Neutrophil (primary cell): ENCODE data around the gene CNR2.
A peak's percentile ranks its signal among the peaks of the same experiment; 100 is the strongest.

Source experiments
- H3K27ac ChIP-seq: fragments of 200-600 bp; sonication (generic); 2 replicates; pipeline ENCODE4 v1.5.1; 2016; ENCODE audit warnings: mild to moderate bottlenecking, moderate library complexity
- H3K27me3 ChIP-seq: fragments of 200-600 bp; sonication (generic); 2 replicates; pipeline ENCODE4 v1.6.0; 2016; ENCODE audit warnings: mild to moderate bottlenecking
- H3K36me3 ChIP-seq: fragments of 200-600 bp; sonication (generic); 2 replicates; pipeline ENCODE4 v1.5.1; 2017
- H3K4me1 ChIP-seq, 2 experiments: fragments of 200-600 bp in 1 of 2; sonication (generic) in 1 of 2; 1 replicate in 1 of 2; 2 replicates in 1 of 2; pipeline versions ENCODE4 v1.5.1 to v1.6.1; 2013 to 2016; ENCODE audit warnings: low read depth in 1 of 2, low read length in 1 of 2, mild to moderate bottlenecking in 1 of 2, moderate library complexity in 1 of 2; ENCODE audit not compliant: control insufficient read depth in 1 of 2, insufficient read depth in 1 of 2
- H3K4me3 ChIP-seq, 2 experiments: fragments of 200-600 bp in 1 of 2; sonication (generic) in 1 of 2; 1 replicate in 1 of 2; 2 replicates in 1 of 2; pipeline ENCODE4 v1.5.1; 2013 to 2016; ENCODE audit warnings: low read depth in 1 of 2, low read length in 1 of 2, mild to moderate bottlenecking in 1 of 2, moderate library complexity in 1 of 2
- H3K9me3 ChIP-seq: fragments of 200-600 bp; sonication (generic); 2 replicates; pipeline ENCODE4 v1.5.1; 2016
- CTCF ChIP-seq: fragments of 200-600 bp; sonication (generic); IDR thresholded peaks from 2 replicates; pipeline ENCODE4 v1.5.1; 2016; ENCODE audit warnings: antibody characterized with exemption

CNR2 gene

GRCh38 chr1:23899070-23899469, 14.1 kb downstream of the CNR2 start:
- Histone ChIP-seq H3K9me3 (no peaks in the 10 kb centered on the region), H3K4me1 (peaks cover 36 to 40% of the 10 kb centered on the region in 2 experiments), H3K36me3 (no peaks in the 10 kb centered on the region), H3K27me3 (peaks cover 39% of the 10 kb centered on the region), H3K4me3 (no peak overlapping the region), H3K27ac (no peak overlapping the region)
- no peak for TF ChIP-seq CTCF

GRCh38 chr1:23897083-23897482, 16.1 kb downstream of the CNR2 start:
- peaks cover 35 to 36% of the 10 kb centered on the region in 2 experiments for H3K4me1 ChIP-seq
- H3K27me3 ChIP-seq = peaks cover 19% of the 10 kb centered on the region
- no peaks in the 10 kb centered on the region for H3K9me3 ChIP-seq
- peak overlapping the region; percentile 74 for H3K27ac ChIP-seq
- peak overlapping the region in 1 of 2 experiments; percentile 6 for H3K4me3 ChIP-seq
- H3K36me3 ChIP-seq = no peaks in the 10 kb centered on the region
- no peak for TF ChIP-seq CTCF

- Histone ChIP-seq H3K27me3 (peaks cover 13% of the 10 kb centered on the region), H3K4me1 (peaks cover 35 to 36% of the 10 kb centered on the region in 2 experiments), H3K27ac (peak overlapping the region; percentile 74), H3K4me3 (no peak overlapping the region), H3K9me3 (no peaks in the 10 kb centered on the region), H3K36me3 (no peaks in the 10 kb centered on the region)
- no peak for TF ChIP-seq CTCF
These were observed 16.7 kb downstream of the CNR2 start for GRCh38 chr1:23896491-23896890.

GRCh38 chr1:23895993-23896392, 17.2 kb downstream of the CNR2 start:
- peak overlapping the region; percentile 74 for H3K27ac ChIP-seq
- H3K4me1 ChIP-seq = peaks cover 35 to 36% of the 10 kb centered on the region in 2 experiments
- H3K4me3 ChIP-seq = no peak overlapping the region
- no peak for TF ChIP-seq CTCF
- no peaks in the 10 kb centered on the region for H3K9me3 ChIP-seq
- H3K27me3 ChIP-seq = peaks cover 8% of the 10 kb centered on the region
- no peaks in the 10 kb centered on the region for H3K36me3 ChIP-seq

- H3K4me3 ChIP-seq = no peak overlapping the region
- no peaks in the 10 kb centered on the region for H3K36me3 ChIP-seq
- peaks cover 35 to 36% of the 10 kb centered on the region in 2 experiments for H3K4me1 ChIP-seq
- TF ChIP-seq CTCF = no peak
- H3K27ac ChIP-seq = peak overlapping the region; percentile 74
- no peaks in the 10 kb centered on the region for H3K9me3 ChIP-seq
- H3K27me3 ChIP-seq = peaks cover 1% of the 10 kb centered on the region
These were observed 18.1 kb downstream of the CNR2 start for GRCh38 chr1:23895082-23895481.

GRCh38 chr1:23889074-23889473, 24.1 kb downstream of the CNR2 start:
- no peak overlapping the region for H3K27ac ChIP-seq
- H3K9me3 ChIP-seq = no peaks in the 10 kb centered on the region
- peaks cover 12 to 15% of the 10 kb centered on the region in 2 experiments for H3K4me1 ChIP-seq
- no peaks in the 10 kb centered on the region for H3K27me3 ChIP-seq
- TF ChIP-seq CTCF = no peak
- H3K36me3 ChIP-seq = no peaks in the 10 kb centered on the region
- no peak overlapping the region for H3K4me3 ChIP-seq
